HuH-7.5 (cell line): Measurements from ENCODE around the gene IDH1.

ENCODE experiments used
- DNase-seq: peaks from one replicate; pipeline ENCODE4 v3.0.0; 2011; ENCODE audit warnings: low spot score

IDH1 gene

GRCh38 chr2:208210688-208211451 is 44.0 kb downstream of the IDH1 start:
- DNase-seq, result no peak

- no peak for DNase-seq
These were observed 46.4 kb downstream of the IDH1 start for GRCh38 chr2:208208335-208209085.

GRCh38 chr2:208207769-208208168 is 47.1 kb downstream of the IDH1 start:
- DNase-seq, result no peak

- DNase-seq, result no peak
These were observed 50.7 kb downstream of the IDH1 start for GRCh38 chr2:208204166-208204565.

- no peak for DNase-seq
These were observed 59.3 kb downstream of the IDH1 start for GRCh38 chr2:208195531-208195930.

GRCh38 chr2:208192611-208193236 is 62.1 kb downstream of the IDH1 start:
- DNase-seq, result no peak

GRCh38 chr2:208189810-208190503 is 64.9 kb downstream of the IDH1 start, which contains the start of gene C2orf80:
Gene C2orf80 (minus strand): TSS chr2:208190030. CDS start chr2:208186986, 3,044 bp downstream.
- DNase-seq, result no peak

- DNase-seq, result no peak
These were observed 65.6 kb downstream of the IDH1 start for GRCh38 chr2:208189069-208189809.

GRCh38 chr2:208186893-208187292 is 68.0 kb downstream of the IDH1 start:
- DNase-seq, result no peak

- DNase-seq, result no peak
These were observed 68.4 kb downstream of the IDH1 start for GRCh38 chr2:208186465-208186864.
